Pancreas (tissue), 10 donors: Measurements from ENCODE around the gene CSF1. TPM values are rescaled to one million over a fixed set of nuclear protein-coding genes. Genes with fewer than 3 reads are reported as not detected.

Experiments used
- ATAC-seq, 4 donors: fragments of 200-7000 bp; cut with Tn5 transposase; one replicate each; pipeline versions ENCODE4 v1.8.0 to v1.9.1; 2020; ENCODE audit warnings: mild to moderate bottlenecking in 4 of 4, moderate library complexity in 4 of 4
- DNase-seq, 6 donors: peaks; one replicate each; pipeline ENCODE4 v3.0.0-alpha.2; 2020
- FAIRE-seq: peaks from 2 replicates; lab custom pipeline; 2012; peaks lifted over from hg19 to GRCh38; lab: Jason Lieb, UNC
- H3K27ac ChIP-seq, 4 donors: fragments of 200-600 bp; sonication (generic); 1 replicate in 3 of 4; 2 replicates in 1 of 4; pipeline versions ENCODE4 v1.5.0 to v1.8.0; 2020
- H3K27me3 ChIP-seq, 4 donors: fragments of 200-600 bp; one replicate each; pipeline ENCODE4 v1.8.0; 2021
- H3K36me3 ChIP-seq, 3 donors: fragments of 200-600 bp; sonication (generic) in 1 of 3; one replicate each; pipeline versions ENCODE4 v1.5.0 to v1.8.0; 2020 to 2021
- H3K4me1 ChIP-seq, 3 donors: fragments of 200-600 bp; one replicate each; pipeline ENCODE4 v1.8.0; 2021
- H3K4me3 ChIP-seq, 4 donors: fragments of 200-600 bp; sonication (generic) in 2 of 4; one replicate each; pipeline versions ENCODE4 v1.5.0 to v1.8.0; 2020 to 2021
- H3K9me3 ChIP-seq, 4 donors: fragments of 200-600 bp; one replicate each; pipeline ENCODE4 v1.8.0; 2021
- WGBS, 2 donors: extraction: QIAGEN DNeasy Blood & Tissue Kit; methylation state at CpG; one replicate each; pipeline ENCODE4 v1.1.7; 2013; 5-methylcytosine and 5-hydroxymethylcytosine counted together
- intact Hi-C, 3 donors: fragments of 100-400 bp; cut with DNase I; formaldehyde crosslinking; loops; one replicate each; pipeline versions ENCODE4 v1.11.1 to v1.14.2; 2022
- polyA plus RNA-seq, 2 donors: library from polyadenylated mRNA; stranded (reverse); fragments of 200-250 nt; gene quantifications; one replicate each; pipeline ENCODE4 v1.2.3, GENCODE V29; 2013
- total RNA-seq, 6 donors: library from RNA; stranded (reverse); fragmentation: NEBNext Ultra II Directional in 4 of 6; extraction: Animal tissue kit (Norgen Biotek cat#: 25700) in 4 of 6; gene quantifications; one replicate each; pipeline versions ENCODE4 v1.2.1 to v1.2.4, GENCODE V29; 2021 to 2023
- TF ChIP-seq, protein P1 (sequence below), 4 donors: fragments of 200-600 bp; sonication (generic) in 3 of 4; IDR thresholded peaks; one replicate each; pipeline versions ENCODE4 v1.5.0 to v1.8.0; 2021; ENCODE audit warnings: antibody characterized with exemption in 4 of 4
- donor health status: healthy with polysubstance abuse.
- donor health status: DM: no; HTN: no; CAD: no; lungs with moderate emphysema.
- donor health status: DM: no; HTN: no; CAD: no.
- donor health status: control.
- donor health status: control.
- donor health status: Bipolar disorder and iron deficiency.
- donor health status: DM: yes; HTN: yes; CAD: no.
- donor health status: DM: no; HTN: no; CAD: no.
- donor health status: DM: no; HTN: no; CAD: no.
- donor health status: DM: yes; HTN: yes; CAD: no.

The CSF1 gene
- total and polyA plus RNA-seq, 8 donors: 6.7 to 38.3 (median 15.6) TPM

DNA sequence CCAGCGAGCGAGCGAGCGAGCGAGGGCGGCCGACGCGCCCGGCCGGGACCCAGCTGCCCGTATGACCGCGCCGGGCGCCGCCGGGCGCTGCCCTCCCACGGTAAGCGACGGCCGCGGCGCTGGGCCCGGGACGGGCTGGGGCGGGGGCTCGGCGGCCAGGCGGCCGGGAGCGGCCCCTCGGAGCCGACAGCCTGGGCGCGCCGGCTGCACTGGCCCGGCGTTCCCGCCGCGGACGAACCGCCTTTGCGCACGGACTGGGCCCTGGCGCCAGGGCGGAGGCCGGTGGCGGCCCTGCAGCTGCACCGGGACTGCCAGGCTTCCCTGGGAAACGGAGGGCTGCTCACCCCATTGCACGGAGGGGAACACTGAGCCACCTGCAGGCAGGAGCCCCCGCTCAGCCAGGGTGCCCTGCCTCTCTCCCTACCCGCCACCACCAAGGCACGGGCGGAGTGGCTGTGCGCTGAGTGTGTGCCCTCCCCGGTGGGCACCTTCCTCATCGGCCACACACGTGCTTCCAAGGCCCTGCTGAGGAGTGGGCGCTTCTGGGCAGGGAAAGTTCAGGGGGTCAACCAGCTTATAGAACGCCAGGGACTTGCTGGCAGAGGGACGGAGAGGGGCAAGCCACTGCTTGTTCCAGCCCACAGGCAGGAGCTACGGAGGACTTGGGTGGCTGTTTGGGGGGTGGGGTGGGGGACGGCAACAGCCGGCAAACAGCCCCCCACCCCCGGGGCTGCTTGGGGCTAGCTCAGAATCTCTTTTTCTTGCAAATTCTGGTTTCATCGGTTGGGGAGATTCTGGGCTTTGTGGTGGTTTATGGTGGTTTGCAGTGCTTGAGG is 532 bp downstream of the CSF1 start:
- intact Hi-C loops: no loop called here
- ATAC-seq (peak in 3 of 4 donors; percentile 4 to 69 (median 55)), DNase-seq (no peak), FAIRE-seq (no peak)
- Histone ChIP-seq H3K36me3 (no peaks in the 10 kb centered on the region), H3K27ac (peak overlapping the region in 3 of 4 donors; percentile 22 to 59 (median 53)), H3K4me3 (peak overlapping the region; percentile 33 to 70 (median 56)), H3K9me3 (no peaks in the 10 kb centered on the region), H3K4me1 (peaks cover 0 to 6% (median 0%) of the 10 kb centered on the region in 3 donors), H3K27me3 (no peaks in the 10 kb centered on the region)
- TF ChIP-seq, protein P1, sequence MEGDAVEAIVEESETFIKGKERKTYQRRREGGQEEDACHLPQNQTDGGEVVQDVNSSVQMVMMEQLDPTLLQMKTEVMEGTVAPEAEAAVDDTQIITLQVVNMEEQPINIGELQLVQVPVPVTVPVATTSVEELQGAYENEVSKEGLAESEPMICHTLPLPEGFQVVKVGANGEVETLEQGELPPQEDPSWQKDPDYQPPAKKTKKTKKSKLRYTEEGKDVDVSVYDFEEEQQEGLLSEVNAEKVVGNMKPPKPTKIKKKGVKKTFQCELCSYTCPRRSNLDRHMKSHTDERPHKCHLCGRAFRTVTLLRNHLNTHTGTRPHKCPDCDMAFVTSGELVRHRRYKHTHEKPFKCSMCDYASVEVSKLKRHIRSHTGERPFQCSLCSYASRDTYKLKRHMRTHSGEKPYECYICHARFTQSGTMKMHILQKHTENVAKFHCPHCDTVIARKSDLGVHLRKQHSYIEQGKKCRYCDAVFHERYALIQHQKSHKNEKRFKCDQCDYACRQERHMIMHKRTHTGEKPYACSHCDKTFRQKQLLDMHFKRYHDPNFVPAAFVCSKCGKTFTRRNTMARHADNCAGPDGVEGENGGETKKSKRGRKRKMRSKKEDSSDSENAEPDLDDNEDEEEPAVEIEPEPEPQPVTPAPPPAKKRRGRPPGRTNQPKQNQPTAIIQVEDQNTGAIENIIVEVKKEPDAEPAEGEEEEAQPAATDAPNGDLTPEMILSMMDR (IDR thresholded peaks at IDR 0.05): no peak
- 6% methylated on average over 56 to 70 of the region's 70 CpGs for WGBS, 2 donors

DNA sequence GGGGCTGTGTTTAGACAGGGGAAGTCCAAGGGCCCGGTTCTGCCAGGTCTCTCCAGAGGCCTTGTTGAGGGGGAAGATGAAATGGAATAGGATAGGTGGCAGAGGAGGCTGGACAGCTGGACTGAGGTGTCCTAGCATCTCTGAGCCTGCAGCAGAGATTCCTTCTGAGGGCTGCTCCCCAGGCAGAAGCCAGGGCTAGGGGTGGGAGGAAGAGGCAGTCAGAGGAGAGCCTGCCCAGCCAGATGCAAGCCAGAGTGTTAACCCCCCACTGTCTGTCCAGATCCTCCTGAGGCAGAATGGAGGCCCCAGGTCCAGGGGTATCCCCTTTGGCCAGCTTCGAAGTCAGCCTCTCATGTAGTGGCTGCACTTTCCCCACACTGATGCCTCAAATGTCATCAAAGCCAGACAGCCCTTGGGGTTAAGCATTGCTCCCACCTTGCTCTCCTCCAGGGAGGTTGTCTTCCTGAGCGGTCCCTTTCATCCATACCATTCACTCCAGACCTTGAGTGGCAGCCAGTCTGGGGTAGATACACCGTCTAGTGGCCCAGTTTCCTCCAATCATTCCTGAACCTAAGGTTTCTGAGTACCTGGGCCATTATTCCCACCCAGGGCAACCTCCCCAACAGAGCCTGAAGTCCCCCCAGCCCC is 1.7 kb downstream of the CSF1 start:
- peak overlapping the region in 2 of 4 donors; percentile 57 to 70 for H3K4me3 ChIP-seq
- DNase-seq (peak in 1 of 6 donors; percentile 14), ATAC-seq (no peak), FAIRE-seq (no peak)
- WGBS, 2 donors: 66 to 69% methylated on average over 4 of the region's 4 CpGs
- no peaks in the 10 kb centered on the region for H3K27me3 ChIP-seq
- H3K4me1 ChIP-seq: peaks cover 0 to 6% (median 0%) of the 10 kb centered on the region in 3 donors
- peaks cover 0 to 4% (median 0%) of the 10 kb centered on the region in 3 donors for H3K36me3 ChIP-seq
- peak overlapping the region in 2 of 4 donors; percentile 50 to 59 for H3K27ac ChIP-seq
- intact Hi-C loops: no loop called here
- H3K9me3 ChIP-seq: no peaks in the 10 kb centered on the region
- TF ChIP-seq, protein P1 (IDR thresholded peaks at IDR 0.05): no peak

DNA sequence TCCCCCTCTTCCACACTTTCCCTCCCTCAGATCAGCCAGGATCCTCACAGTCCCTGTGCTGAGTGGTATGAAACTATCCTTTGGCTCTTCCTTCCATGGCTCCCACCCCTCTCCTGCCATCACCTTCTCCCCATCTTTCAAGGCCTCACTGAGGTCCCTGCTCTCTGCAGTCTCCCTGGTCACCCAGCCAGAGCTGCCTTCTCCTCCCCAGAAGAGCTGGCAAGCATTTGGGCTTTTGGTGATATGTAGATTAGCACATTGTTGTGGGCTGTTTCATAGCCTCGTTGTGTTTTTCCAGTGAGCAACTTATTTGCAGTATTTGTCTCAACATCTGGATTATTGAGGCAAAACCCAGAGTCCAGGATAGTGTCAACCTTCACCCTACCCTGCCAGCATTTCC is 2.2 kb downstream of the CSF1 start:
- peaks cover 0 to 6% (median 0%) of the 10 kb centered on the region in 3 donors for H3K4me1 ChIP-seq
- DNase-seq: no peak
- H3K9me3 ChIP-seq: no peaks in the 10 kb centered on the region
- intact Hi-C loops: no loop called here
- H3K36me3 ChIP-seq: peaks cover 0 to 7% (median 0%) of the 10 kb centered on the region in 3 donors
- H3K4me3 ChIP-seq: peak overlapping the region in 1 of 4 donors; percentile 70
- TF ChIP-seq, protein P1 (IDR thresholded peaks at IDR 0.05): no peak
- peak overlapping the region in 1 of 4 donors; percentile 59 for H3K27ac ChIP-seq
- no peak for FAIRE-seq
- 25 to 31% methylated on average over 1 of the region's 1 CpG for WGBS, 2 donors
- no peak for ATAC-seq
- no peaks in the 10 kb centered on the region for H3K27me3 ChIP-seq

DNA sequence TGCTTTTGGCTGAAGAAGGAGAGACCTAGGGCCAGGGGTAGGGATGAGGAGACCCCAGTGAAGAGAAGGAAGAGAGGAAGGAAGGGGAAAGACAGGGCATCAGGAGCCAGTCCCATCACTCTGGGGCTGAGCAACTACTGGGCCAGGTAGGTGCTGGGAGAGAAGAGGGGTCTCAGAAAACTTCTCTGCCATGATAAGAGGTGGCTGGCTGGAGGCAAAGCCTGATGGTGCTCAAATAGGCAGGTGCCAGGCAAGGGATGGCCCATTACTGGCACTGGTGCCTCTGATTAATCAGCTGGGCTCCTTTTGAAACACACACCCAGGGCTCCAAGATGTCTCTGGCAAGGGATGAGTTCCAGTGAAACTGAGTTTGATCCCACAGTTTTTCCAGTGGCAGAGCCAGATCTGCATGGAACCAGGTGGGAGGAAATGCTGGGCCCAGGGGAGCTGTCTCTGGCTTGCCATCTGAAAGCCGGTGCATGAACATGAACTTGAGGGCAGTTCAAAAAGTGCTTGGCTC is 2.8 kb downstream of the CSF1 start:
- FAIRE-seq (no peak), ATAC-seq (no peak), DNase-seq (no peak)
- H3K27me3 ChIP-seq: no peaks in the 10 kb centered on the region
- intact Hi-C loops: no loop called here
- WGBS, 2 donors: 77 to 91% methylated on average over 1 of the region's 1 CpG
- no peaks in the 10 kb centered on the region for H3K9me3 ChIP-seq
- TF ChIP-seq, protein P1 (IDR thresholded peaks at IDR 0.05): no peak
- no peak overlapping the region for H3K27ac ChIP-seq
- H3K4me1 ChIP-seq: peaks cover 0 to 6% (median 0%) of the 10 kb centered on the region in 3 donors
- peaks cover 0 to 7% (median 0%) of the 10 kb centered on the region in 3 donors for H3K36me3 ChIP-seq
- H3K4me3 ChIP-seq: peak overlapping the region in 1 of 4 donors; percentile 70
